DND-41 (cell line): ENCODE measurements around the gene THBS1.

Experiments
- ATAC-seq: fragments of 200-7000 bp; cut with Tn5 transposase; 3 replicates; pipeline ENCODE4 v1.9.1; 2021; ENCODE audit warnings: low read depth; ENCODE audit not compliant: insufficient read depth
- DNase-seq: peaks from one replicate; pipeline ENCODE4 v3.0.0-alpha.2; 2020
- H2AFZ ChIP-seq: 2 replicates; pipeline ENCODE4 v1.6.0; 2012; ENCODE audit warnings: low read depth, low read length
- H3K27ac ChIP-seq: 2 replicates; pipeline ENCODE4 v1.5.1; 2012; ENCODE audit warnings: low read length, inconsistent platforms
- H3K27me3 ChIP-seq: fragments of 200-600 bp; sonication (generic); 2 replicates; pipeline ENCODE4 v1.6.0; 2012; ENCODE audit warnings: low read length, mild to moderate bottlenecking, inconsistent platforms; ENCODE audit not compliant: insufficient read depth, poor library complexity
- H3K36me3 ChIP-seq: 2 replicates; pipeline ENCODE4 v1.5.1; 2012; ENCODE audit warnings: low read length, inconsistent platforms; ENCODE audit not compliant: insufficient read depth
- H3K4me1 ChIP-seq: 2 replicates; pipeline ENCODE4 v1.5.1; 2012; ENCODE audit warnings: mild to moderate bottlenecking, low read length; ENCODE audit not compliant: insufficient read depth
- H3K4me2 ChIP-seq: 2 replicates; pipeline ENCODE4 v1.6.0; 2012; ENCODE audit warnings: mild to moderate bottlenecking, moderate library complexity, low read length, inconsistent platforms; ENCODE audit not compliant: insufficient read depth
- H3K4me3 ChIP-seq, 2 experiments: fragments of 200-600 bp in 1 of 2; shearing (Covaris generic) in 1 of 2; 2 replicates each; pipeline ENCODE4 v1.5.1; 2012 to 2016; ENCODE audit warnings: inconsistent platforms in 2 of 2, low read length in 2 of 2, mild to moderate bottlenecking in 2 of 2, low read depth in 1 of 2, moderate library complexity in 1 of 2
- H3K79me2 ChIP-seq: 2 replicates; pipeline ENCODE4 v1.6.0; 2012; ENCODE audit warnings: low read length, inconsistent platforms; ENCODE audit not compliant: insufficient read depth
- H3K9ac ChIP-seq: 2 replicates; pipeline ENCODE4 v1.6.0; 2012; ENCODE audit warnings: low read depth, mild to moderate bottlenecking, inconsistent platforms, low read length, moderate library complexity
- H3K9me3 ChIP-seq: 2 replicates; pipeline ENCODE4 v1.5.1; 2012; ENCODE audit warnings: low read length, moderate library complexity, mild to moderate bottlenecking, inconsistent platforms; ENCODE audit not compliant: insufficient read depth, severe bottlenecking
- H4K20me1 ChIP-seq: 2 replicates; pipeline ENCODE4 v1.6.0; 2012; ENCODE audit warnings: low read length; ENCODE audit not compliant: insufficient read depth
- EZH2 ChIP-seq: IDR thresholded peaks from 3 replicates; pipeline ENCODE4 v1.6.1; 2012; ENCODE audit warnings: borderline replicate concordance, low read depth, mild to moderate bottlenecking, moderate library complexity, low read length, inconsistent platforms; ENCODE audit not compliant: severe bottlenecking
- TF ChIP-seq, protein P1 (sequence below): IDR thresholded peaks from 2 replicates; pipeline ENCODE4 v1.5.1; 2012; ENCODE audit warnings: borderline replicate concordance, low read length, moderate library complexity, mild to moderate bottlenecking; ENCODE audit not compliant: poor library complexity, severe bottlenecking; ENCODE audit errors: extremely low read depth

The THBS1 gene

GRCh38 chr15:39608185-39609139 is 27.6 kb downstream of the THBS1 start:
- H2AFZ ChIP-seq = no peak overlapping the region
- no peak for DNase-seq
- no peaks in the 10 kb centered on the region for H4K20me1 ChIP-seq
- no peaks in the 10 kb centered on the region for H3K79me2 ChIP-seq
- H3K9ac ChIP-seq = no peak overlapping the region
- no peak overlapping the region for H3K27ac ChIP-seq
- H3K36me3 ChIP-seq = no peaks in the 10 kb centered on the region
- no peak for ATAC-seq
- TF ChIP-seq EZH2 = no peak
- TF ChIP-seq, protein P1, sequence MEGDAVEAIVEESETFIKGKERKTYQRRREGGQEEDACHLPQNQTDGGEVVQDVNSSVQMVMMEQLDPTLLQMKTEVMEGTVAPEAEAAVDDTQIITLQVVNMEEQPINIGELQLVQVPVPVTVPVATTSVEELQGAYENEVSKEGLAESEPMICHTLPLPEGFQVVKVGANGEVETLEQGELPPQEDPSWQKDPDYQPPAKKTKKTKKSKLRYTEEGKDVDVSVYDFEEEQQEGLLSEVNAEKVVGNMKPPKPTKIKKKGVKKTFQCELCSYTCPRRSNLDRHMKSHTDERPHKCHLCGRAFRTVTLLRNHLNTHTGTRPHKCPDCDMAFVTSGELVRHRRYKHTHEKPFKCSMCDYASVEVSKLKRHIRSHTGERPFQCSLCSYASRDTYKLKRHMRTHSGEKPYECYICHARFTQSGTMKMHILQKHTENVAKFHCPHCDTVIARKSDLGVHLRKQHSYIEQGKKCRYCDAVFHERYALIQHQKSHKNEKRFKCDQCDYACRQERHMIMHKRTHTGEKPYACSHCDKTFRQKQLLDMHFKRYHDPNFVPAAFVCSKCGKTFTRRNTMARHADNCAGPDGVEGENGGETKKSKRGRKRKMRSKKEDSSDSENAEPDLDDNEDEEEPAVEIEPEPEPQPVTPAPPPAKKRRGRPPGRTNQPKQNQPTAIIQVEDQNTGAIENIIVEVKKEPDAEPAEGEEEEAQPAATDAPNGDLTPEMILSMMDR = no peak
- H3K9me3 ChIP-seq = no peaks in the 10 kb centered on the region
- no peaks in the 10 kb centered on the region for H3K4me1 ChIP-seq
- no peak overlapping the region for H3K4me2 ChIP-seq
- H3K27me3 ChIP-seq = peaks cover 9% of the 10 kb centered on the region
- no peak overlapping the region for H3K4me3 ChIP-seq

DNA sequence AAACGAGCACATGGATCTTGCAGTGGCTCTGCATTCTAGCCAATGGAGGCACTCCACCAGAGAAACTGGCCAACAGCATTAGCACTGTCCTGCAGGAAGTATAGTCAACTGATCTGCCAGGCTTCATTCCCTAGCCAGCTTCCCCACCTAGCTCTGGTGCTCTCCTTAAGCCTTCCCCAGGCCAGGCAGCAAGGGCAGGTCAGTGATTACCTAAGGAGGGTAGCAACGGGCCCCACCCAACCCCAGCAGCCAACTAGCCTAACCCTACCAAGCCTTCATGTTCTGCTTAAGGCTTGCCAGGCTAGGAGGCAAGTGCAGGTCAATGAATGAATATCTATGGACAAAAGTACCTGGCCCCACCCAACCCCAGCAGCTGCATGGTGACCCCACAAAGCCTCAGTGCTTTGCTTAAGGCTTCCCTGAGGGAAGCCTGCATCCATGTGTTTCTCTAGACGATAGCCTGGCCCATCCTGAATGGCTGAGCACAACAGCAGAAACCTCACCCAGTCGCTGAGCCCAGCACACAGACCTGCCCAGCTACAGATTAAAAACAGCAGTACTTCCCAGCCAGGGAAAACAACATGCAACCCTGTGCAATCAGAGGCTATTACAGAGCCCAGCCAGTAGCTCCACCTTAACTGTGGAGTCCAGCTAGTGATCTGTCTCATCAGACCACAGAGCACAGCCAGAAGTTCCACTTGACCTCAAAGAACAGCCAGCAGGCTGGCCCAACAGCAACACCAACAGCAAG is 28.5 kb downstream of the THBS1 start:
- no peak overlapping the region for H3K27ac ChIP-seq
- peaks cover 9% of the 10 kb centered on the region for H3K27me3 ChIP-seq
- no peak overlapping the region for H2AFZ ChIP-seq
- H3K4me1 ChIP-seq = no peaks in the 10 kb centered on the region
- no peaks in the 10 kb centered on the region for H4K20me1 ChIP-seq
- TF ChIP-seq, protein P1 = no peak
- TF ChIP-seq EZH2 = no peak
- H3K4me2 ChIP-seq = no peak overlapping the region
- no peak for DNase-seq
- no peaks in the 10 kb centered on the region for H3K9me3 ChIP-seq
- H3K9ac ChIP-seq = no peak overlapping the region
- ATAC-seq = no peak
- H3K36me3 ChIP-seq = no peaks in the 10 kb centered on the region
- H3K79me2 ChIP-seq = no peaks in the 10 kb centered on the region
- H3K4me3 ChIP-seq = no peak overlapping the region

- Histone ChIP-seq H3K36me3 (no peaks in the 10 kb centered on the region), H4K20me1 (no peaks in the 10 kb centered on the region), H3K9ac (no peak overlapping the region), H3K4me1 (no peaks in the 10 kb centered on the region), H2AFZ (no peak overlapping the region), H3K4me2 (no peak overlapping the region), H3K27ac (no peak overlapping the region), H3K79me2 (no peaks in the 10 kb centered on the region), H3K27me3 (peaks cover 5% of the 10 kb centered on the region), H3K9me3 (no peaks in the 10 kb centered on the region), H3K4me3 (no peak overlapping the region)
- TF ChIP-seq, protein P1 = no peak
- TF ChIP-seq EZH2 = no peak
- ATAC-seq = no peak
- no peak for DNase-seq
These were observed 29.8 kb downstream of the THBS1 start for GRCh38 chr15:39610665-39611064.
